ENCODE measurements around the gene ATP1A1. TPM values are rescaled to one million over a fixed set of nuclear protein-coding genes. Genes with fewer than 3 reads are reported as not detected.
A peak's percentile ranks its signal among the peaks of the same experiment; 100 is the strongest.

The ATP1A1 gene
- total RNA-seq, 4 donors from 2014 or later = 324 to 3,097 (median 1,990) TPM

DNA sequence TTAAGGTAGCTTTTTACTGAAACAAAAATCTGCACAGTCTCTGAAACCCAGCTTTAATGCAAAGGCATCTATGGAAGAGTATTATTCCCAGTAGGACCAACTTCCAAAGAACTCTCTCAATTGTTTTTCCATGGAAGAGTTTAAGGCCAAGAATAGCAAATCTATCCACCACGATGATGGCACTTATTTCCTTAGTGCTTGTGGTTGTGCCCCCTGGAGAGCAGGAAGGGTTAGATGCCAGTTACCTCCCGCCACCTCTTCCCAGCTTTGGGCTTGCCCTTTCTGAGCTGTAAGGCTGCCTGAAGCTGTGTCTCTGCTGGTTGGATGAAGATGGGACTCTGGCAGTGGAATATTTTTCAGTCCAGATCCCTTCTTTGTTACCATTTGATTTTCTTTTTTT lies 4.8 kb upstream of the ATP1A1 start:
- H3K27ac ChIP-seq = no peak overlapping the region
- no peak overlapping the region for H3K4me3 ChIP-seq
- no peaks in the 10 kb centered on the region for H3K9me3 ChIP-seq
- in situ Hi-C loops (cut with MboI; ENCODE audit: low pct_ligation_motif_present in 1 of 4, low pct_unique_long_range_greater_than_20kb in 1 of 4, low sequenced_read_pairs in 3 of 4) (loop anchor here (25.0 kb wide), 2 partner anchors 119 to 206 kb away; no protein-coding TSS in a partner anchor), intact Hi-C loops (cut with DNase I; ENCODE audit: low total_unique reads) (no loop called here)
- H3K36me3 ChIP-seq = no peaks in the 10 kb centered on the region
- no peak for DNase-seq
- H3K27me3 ChIP-seq = no peaks in the 10 kb centered on the region
- peaks cover 0 to 10% (median 10%) of the 10 kb centered on the region in 4 donors for H3K4me1 ChIP-seq
- 60 to 76% methylated on average over 2 of the region's 2 CpGs for whole genome bisulfite sequencing, 2 donors (ENCODE audit: low coverage in 1 of 2)
- TF ChIP-seq POLR2A (IDR thresholded peaks at IDR 0.05) (no peak), POLR2AphosphoS5 (IDR thresholded peaks at IDR 0.05) (no peak)
- TF ChIP-seq, protein P1, sequence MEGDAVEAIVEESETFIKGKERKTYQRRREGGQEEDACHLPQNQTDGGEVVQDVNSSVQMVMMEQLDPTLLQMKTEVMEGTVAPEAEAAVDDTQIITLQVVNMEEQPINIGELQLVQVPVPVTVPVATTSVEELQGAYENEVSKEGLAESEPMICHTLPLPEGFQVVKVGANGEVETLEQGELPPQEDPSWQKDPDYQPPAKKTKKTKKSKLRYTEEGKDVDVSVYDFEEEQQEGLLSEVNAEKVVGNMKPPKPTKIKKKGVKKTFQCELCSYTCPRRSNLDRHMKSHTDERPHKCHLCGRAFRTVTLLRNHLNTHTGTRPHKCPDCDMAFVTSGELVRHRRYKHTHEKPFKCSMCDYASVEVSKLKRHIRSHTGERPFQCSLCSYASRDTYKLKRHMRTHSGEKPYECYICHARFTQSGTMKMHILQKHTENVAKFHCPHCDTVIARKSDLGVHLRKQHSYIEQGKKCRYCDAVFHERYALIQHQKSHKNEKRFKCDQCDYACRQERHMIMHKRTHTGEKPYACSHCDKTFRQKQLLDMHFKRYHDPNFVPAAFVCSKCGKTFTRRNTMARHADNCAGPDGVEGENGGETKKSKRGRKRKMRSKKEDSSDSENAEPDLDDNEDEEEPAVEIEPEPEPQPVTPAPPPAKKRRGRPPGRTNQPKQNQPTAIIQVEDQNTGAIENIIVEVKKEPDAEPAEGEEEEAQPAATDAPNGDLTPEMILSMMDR (IDR thresholded peaks at IDR 0.05) = no peak

DNA sequence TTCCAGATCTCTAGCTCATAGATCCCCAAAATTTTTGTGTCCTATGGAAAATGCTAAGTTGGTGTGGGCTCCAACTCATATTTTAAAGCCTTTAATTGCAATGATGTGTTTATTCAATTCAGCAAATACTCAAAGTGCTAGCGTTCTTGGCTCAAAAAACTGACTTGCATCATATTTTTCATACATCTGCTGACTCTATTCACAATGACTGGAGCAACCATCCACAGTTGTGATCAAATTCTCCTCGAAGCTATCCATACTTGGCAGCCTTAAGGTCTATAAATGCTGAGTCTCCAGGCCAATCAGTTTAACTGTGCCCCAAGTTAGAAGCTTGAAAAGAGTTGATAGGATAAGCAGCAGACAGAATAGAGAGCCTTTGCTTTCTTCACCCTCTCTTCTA lies 2.9 kb upstream of the ATP1A1 start:
- TF ChIP-seq EP300 (IDR thresholded peaks at IDR 0.05; ENCODE audit: low read depth) (no peak), POLR2AphosphoS5 (IDR thresholded peaks at IDR 0.05) (no peak), POLR2A (IDR thresholded peaks at IDR 0.05) (no peak)
- TF ChIP-seq, protein P1 (IDR thresholded peaks at IDR 0.05) = no peak
- 51 to 60% methylated on average over 1 to 2 of the region's 2 CpGs for WGBS, 2 donors (ENCODE audit: low coverage in 1 of 2)
- Histone ChIP-seq H3K36me3 (no peaks in the 10 kb centered on the region), H3K4me1 (peaks cover 0 to 21% (median 16%) of the 10 kb centered on the region in 4 donors), H3K27me3 (no peaks in the 10 kb centered on the region), H3K27ac (no peak overlapping the region), H3K4me3 (no peak overlapping the region), H3K9me3 (no peaks in the 10 kb centered on the region)
- no peak for DNase-seq
- intact Hi-C loops (cut with DNase I; ENCODE audit: low total_unique reads) (no loop called here), in situ Hi-C loops (cut with MboI; ENCODE audit: low pct_ligation_motif_present in 1 of 4, low pct_unique_long_range_greater_than_20kb in 1 of 4, low sequenced_read_pairs in 3 of 4) (loop anchor here (25.0 kb wide), 2 partner anchors 117 to 208 kb away; no protein-coding TSS in a partner anchor)

- WGBS, 2 donors (ENCODE audit: low coverage in 1 of 2) = 43 to 48% methylated on average over 1 of the region's 1 CpG
Observed at GRCh38 chr1:116371752-116372151, 1.3 kb upstream of the ATP1A1 start.

DNA sequence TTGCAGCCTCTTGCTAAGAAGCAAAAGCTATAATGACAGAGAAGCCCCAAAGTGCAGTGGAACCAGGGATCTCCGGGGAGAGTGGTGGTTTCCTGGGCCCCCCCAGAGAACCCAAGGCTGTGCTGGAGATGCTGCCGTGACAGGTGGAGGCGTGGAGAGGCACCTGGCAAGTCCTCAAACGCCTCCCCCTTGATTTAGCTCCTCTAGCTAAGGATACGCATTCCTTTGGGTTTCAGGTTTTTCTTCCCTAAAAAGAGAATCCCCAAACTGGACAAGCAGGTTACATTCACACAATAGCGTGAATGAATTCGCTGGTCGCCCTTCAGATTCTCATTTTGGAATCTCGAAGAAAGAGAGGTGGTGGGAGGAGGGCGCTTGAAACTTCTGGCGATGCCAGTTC lies 853 bp upstream of the ATP1A1 start:
- H3K36me3 ChIP-seq = no peaks in the 10 kb centered on the region
- H3K9me3 ChIP-seq = no peaks in the 10 kb centered on the region
- TF ChIP-seq, protein P1 (IDR thresholded peaks at IDR 0.05) = no peak
- TF ChIP-seq POLR2A (IDR thresholded peaks at IDR 0.05) = no peak
- no peak for TF ChIP-seq EP300 (IDR thresholded peaks at IDR 0.05; ENCODE audit: low read depth)
- TF ChIP-seq POLR2AphosphoS5 (IDR thresholded peaks at IDR 0.05) = no peak
- in situ Hi-C loops (cut with MboI; ENCODE audit: low pct_ligation_motif_present in 1 of 4, low pct_unique_long_range_greater_than_20kb in 1 of 4, low sequenced_read_pairs in 3 of 4) = loop anchor here (25.0 kb wide), 2 partner anchors 115 to 210 kb away; no protein-coding TSS in a partner anchor
- 20 to 29% methylated on average over 1 to 11 of the region's 11 CpGs for WGBS, 2 donors (ENCODE audit: low coverage in 1 of 2)
- H3K4me3 ChIP-seq = peak overlapping the region; percentile 95 to 99 (median 98)
- intact Hi-C loops (cut with DNase I; ENCODE audit: low total_unique reads) = no loop called here
- DNase-seq = no peak
- H3K4me1 ChIP-seq = peaks cover 11 to 41% (median 37%) of the 10 kb centered on the region in 4 donors
- H3K27ac ChIP-seq = peak overlapping the region; percentile 96 to 99 (median 98)
- no peaks in the 10 kb centered on the region for H3K27me3 ChIP-seq

More at GRCh38 chr1:116371752-116372151, 1.3 kb upstream of the ATP1A1 start:
- H3K4me3 ChIP-seq = no peak overlapping the region
- no peaks in the 10 kb centered on the region for H3K9me3 ChIP-seq
- peaks cover 6 to 36% (median 32%) of the 10 kb centered on the region in 4 donors for H3K4me1 ChIP-seq
- no peaks in the 10 kb centered on the region for H3K27me3 ChIP-seq
- intact Hi-C loops (cut with DNase I; ENCODE audit: low total_unique reads) = no loop called here
- peak overlapping the region; percentile 96 to 99 (median 98) for H3K27ac ChIP-seq
- TF ChIP-seq POLR2AphosphoS5 (IDR thresholded peaks at IDR 0.05) (no peak), POLR2A (IDR thresholded peaks at IDR 0.05) (no peak), EP300 (IDR thresholded peaks at IDR 0.05; ENCODE audit: low read depth) (no peak)
- TF ChIP-seq, protein P1 (IDR thresholded peaks at IDR 0.05) = no peak
- no peak for DNase-seq
- in situ Hi-C loops (cut with MboI; ENCODE audit: low pct_ligation_motif_present in 1 of 4, low pct_unique_long_range_greater_than_20kb in 1 of 4, low sequenced_read_pairs in 3 of 4) = loop anchor here (25.0 kb wide), 2 partner anchors 116 to 209 kb away; no protein-coding TSS in a partner anchor
- H3K36me3 ChIP-seq = no peaks in the 10 kb centered on the region
